Body of pancreas (tissue), 4 donors: Measurements from ENCODE around the gene SYMPK. TPM values are rescaled to one million over a fixed set of nuclear protein-coding genes. Genes with fewer than 3 reads are reported as not detected.
"Not testable (repeated sequence)": the region's sequence is repeated elsewhere in the genome, so short reads cannot be mapped to it uniquely, and the experiment has no call there.

Experiments used
- ATAC-seq: fragments of 150-250 bp; one replicate; pipeline ENCODE4 v1.9.1; 2016
- DNase-seq, 4 donors: peaks; one replicate each; pipeline ENCODE4 v3.0.0-alpha.2; 2019
- H3K27ac ChIP-seq, 4 donors: fragments of 200-600 bp; sonication (generic); 1 replicate in 3 of 4; 2 replicates in 1 of 4; pipeline versions ENCODE4 v1.5.1 to v1.6.1; 2016 to 2019; ENCODE audit warnings: mild to moderate bottlenecking in 1 of 4, mixed read lengths in 1 of 4, moderate library complexity in 1 of 4
- H3K27me3 ChIP-seq, 2 donors: fragments of 200-600 bp; sonication (generic); one replicate each; pipeline ENCODE4 v1.6.0; 2016; ENCODE audit warnings: mild to moderate bottlenecking in 1 of 2
- H3K36me3 ChIP-seq, 2 donors: fragments of 200-600 bp; sonication (generic); replicated peaks in 1 of 2; 2 replicates each; pipeline ENCODE4 v1.5.1; 2016; ENCODE audit warnings: low read depth in 2 of 2; ENCODE audit not compliant: insufficient read depth in 1 of 2
- H3K4me1 ChIP-seq: fragments of 200-600 bp; sonication (generic); one replicate; pipeline ENCODE4 v1.6.0; 2016
- H3K4me3 ChIP-seq, 2 donors: fragments of 200-600 bp; sonication (generic); 1 replicate in 1 of 2; 2 replicates in 1 of 2; pipeline ENCODE4 v1.5.1; 2016 to 2019
- H3K9me3 ChIP-seq, 3 donors: fragments of 200-600 bp; sonication (generic); 1 replicate in 2 of 3; 2 replicates in 1 of 3; pipeline ENCODE4 v1.5.1; 2016
- CTCF ChIP-seq, 7 experiments: fragments of 450-650 bp in 4 of 7; fragments of 200-600 bp in 3 of 7; sonication (generic) in 3 of 7; IDR thresholded peaks; one replicate each; pipeline ENCODE4 v1.5.1; 2016 to 2019; ENCODE audit warnings: antibody characterized with exemption in 7 of 7
- POLR2A ChIP-seq, 3 donors: fragments of 450-650 bp; IDR thresholded peaks; one replicate each; pipeline ENCODE4 v1.6.1; 2016; ENCODE audit warnings: antibody characterized with exemption in 3 of 3, mild to moderate bottlenecking in 2 of 3
- WGBS, 2 donors: methylation state at CpG; one replicate each; pipeline ENCODE4 v1.1.5; 2017; 5-methylcytosine and 5-hydroxymethylcytosine counted together
- intact Hi-C: fragments of 100-400 bp; cut with DNase I; formaldehyde crosslinking; loops from one replicate; pipeline ENCODE4 v1.15.1; 2023
- total RNA-seq, 2 donors: library from RNA; depleted of rRNA; stranded (reverse); fragments of >200 nt; gene quantifications; one replicate each; pipeline ENCODE4 v1.1.0, GENCODE V29; 2016

The SYMPK gene
- total RNA-seq, 2 donors from 2014 or later: 23.3 to 32.3 TPM

GRCh38 chr19:45899919-45900589 is 37.1 kb upstream of the SYMPK start:
- 74 to 90% methylated on average over 4 of the region's 4 CpGs for WGBS, 2 donors
- H3K36me3 ChIP-seq: peaks cover 0 to 4% of the 10 kb centered on the region in 2 donors
- DNase-seq (no peak), ATAC-seq (no peak)
- TF ChIP-seq POLR2A (IDR thresholded peaks at IDR 0.05) (no peak), CTCF (IDR thresholded peaks at IDR 0.05) (no peak)
- H3K9me3 ChIP-seq: no peaks in the 10 kb centered on the region
- intact Hi-C loops: no loop called here
- no peaks in the 10 kb centered on the region for H3K27me3 ChIP-seq
- peak overlapping the region in 3 of 4 donors; percentile 15 to 76 (median 59) for H3K27ac ChIP-seq
- no peak overlapping the region for H3K4me3 ChIP-seq
- peaks cover 30% of the 10 kb centered on the region for H3K4me1 ChIP-seq

GRCh38 chr19:45899253-45899652 is 36.3 kb upstream of the SYMPK start:
- TF ChIP-seq POLR2A (IDR thresholded peaks at IDR 0.05) (no peak), CTCF (IDR thresholded peaks at IDR 0.05) (no peak)
- Histone ChIP-seq H3K36me3 (peaks cover 0 to 4% of the 10 kb centered on the region in 2 donors), H3K4me1 (peaks cover 30% of the 10 kb centered on the region), H3K27me3 (no peaks in the 10 kb centered on the region), H3K4me3 (no peak overlapping the region), H3K27ac (no peak overlapping the region), H3K9me3 (no peaks in the 10 kb centered on the region)
- intact Hi-C loops: no loop called here
- 90 to 93% methylated on average over 7 of the region's 7 CpGs for WGBS, 2 donors
- DNase-seq: no peak
- ATAC-seq: no peak

- intact Hi-C loops: no loop called here
- WGBS, 2 donors: 89 to 100% methylated on average over 2 to 8 of the region's 8 CpGs
- TF ChIP-seq POLR2A (IDR thresholded peaks at IDR 0.05): no peak
- TF ChIP-seq CTCF (IDR thresholded peaks at IDR 0.05): no peak
- DNase-seq: no peak
- Histone ChIP-seq H3K9me3 (no peaks in the 10 kb centered on the region), H3K27ac (no peak overlapping the region), H3K4me3 (no peak overlapping the region), H3K4me1 (peaks cover 23% of the 10 kb centered on the region), H3K36me3 (peaks cover 0 to 4% of the 10 kb centered on the region in 2 donors), H3K27me3 (no peaks in the 10 kb centered on the region)
- no peak for ATAC-seq
Measured at GRCh38 chr19:45897261-45897812, 34.4 kb upstream of the SYMPK start.

GRCh38 chr19:45895983-45896599 is 33.1 kb upstream of the SYMPK start:
- H3K36me3 ChIP-seq, ATAC-seq, H3K27me3 ChIP-seq, H3K27ac ChIP-seq, H3K4me3 ChIP-seq, DNase-seq, intact Hi-C loops, H3K9me3 ChIP-seq: not testable (repeated sequence)
- WGBS, 2 donors: 90 to 93% methylated on average over 11 to 12 of the region's 12 CpGs
- H3K4me1 ChIP-seq: peaks cover 16% of the 10 kb centered on the region

- Histone ChIP-seq H3K4me3 (no peak overlapping the region), H3K9me3 (no peaks in the 10 kb centered on the region), H3K4me1 (peaks cover 11% of the 10 kb centered on the region), H3K36me3 (peaks cover 0 to 4% of the 10 kb centered on the region in 2 donors), H3K27me3 (no peaks in the 10 kb centered on the region), H3K27ac (no peak overlapping the region)
- TF ChIP-seq CTCF (IDR thresholded peaks at IDR 0.05) (no peak), POLR2A (IDR thresholded peaks at IDR 0.05) (no peak)
- DNase-seq (no peak), ATAC-seq (no peak)
- WGBS, 2 donors: 72 to 81% methylated on average over 9 of the region's 9 CpGs
- intact Hi-C loops: no loop called here
Measured at GRCh38 chr19:45895519-45895972, 32.6 kb upstream of the SYMPK start.
